ENCODE results near the gene SPSB1. TPM values are rescaled to one million over a fixed set of nuclear protein-coding genes. Genes with fewer than 3 reads are reported as not detected.

SPSB1 gene
- polyA plus RNA-seq, 1 experiment = 20.3 TPM

DNA sequence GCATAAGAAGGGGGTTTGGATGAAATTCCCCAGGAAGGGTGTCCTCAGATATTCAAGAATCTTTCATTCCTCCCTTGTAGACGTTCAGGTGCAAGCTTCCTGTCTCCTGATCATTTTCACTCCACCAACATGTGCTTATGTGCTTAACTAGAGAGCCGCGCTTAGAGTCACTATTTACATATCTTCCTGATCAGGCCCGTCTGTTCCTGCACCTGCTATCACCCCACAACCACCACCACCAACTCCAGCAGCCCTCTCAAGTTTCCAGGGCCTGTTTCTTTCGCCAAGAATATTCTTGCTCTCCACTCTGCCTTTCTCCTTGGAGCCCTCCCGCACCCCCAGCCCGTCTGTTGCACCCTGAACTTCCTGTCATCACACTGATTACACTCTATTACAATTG lies 113.4 kb downstream of the SPSB1 start:
- ChIA-PET POLR2A (interaction anchor here (0.5 kb wide), 1 partner anchor 10 kb away, joined by 4 read pairs; no protein-coding TSS in a partner anchor), CTCF (no interaction called here)
- H3K27ac ChIP-seq (ENCODE audit: low read depth, low read length) = no peak overlapping the region
- H3K9me3 ChIP-seq (ENCODE audit: control insufficient read depth, insufficient read depth, low read length) = peaks cover 10% of the 10 kb centered on the region
- TF ChIP-seq, protein P1, sequence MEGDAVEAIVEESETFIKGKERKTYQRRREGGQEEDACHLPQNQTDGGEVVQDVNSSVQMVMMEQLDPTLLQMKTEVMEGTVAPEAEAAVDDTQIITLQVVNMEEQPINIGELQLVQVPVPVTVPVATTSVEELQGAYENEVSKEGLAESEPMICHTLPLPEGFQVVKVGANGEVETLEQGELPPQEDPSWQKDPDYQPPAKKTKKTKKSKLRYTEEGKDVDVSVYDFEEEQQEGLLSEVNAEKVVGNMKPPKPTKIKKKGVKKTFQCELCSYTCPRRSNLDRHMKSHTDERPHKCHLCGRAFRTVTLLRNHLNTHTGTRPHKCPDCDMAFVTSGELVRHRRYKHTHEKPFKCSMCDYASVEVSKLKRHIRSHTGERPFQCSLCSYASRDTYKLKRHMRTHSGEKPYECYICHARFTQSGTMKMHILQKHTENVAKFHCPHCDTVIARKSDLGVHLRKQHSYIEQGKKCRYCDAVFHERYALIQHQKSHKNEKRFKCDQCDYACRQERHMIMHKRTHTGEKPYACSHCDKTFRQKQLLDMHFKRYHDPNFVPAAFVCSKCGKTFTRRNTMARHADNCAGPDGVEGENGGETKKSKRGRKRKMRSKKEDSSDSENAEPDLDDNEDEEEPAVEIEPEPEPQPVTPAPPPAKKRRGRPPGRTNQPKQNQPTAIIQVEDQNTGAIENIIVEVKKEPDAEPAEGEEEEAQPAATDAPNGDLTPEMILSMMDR (IDR thresholded peaks at IDR 0.05; ENCODE audit: low read depth, low read length) = no peak
- no peak for DNase-seq (ENCODE audit: low read depth, low spot score)
- no peaks in the 10 kb centered on the region for H3K27me3 ChIP-seq (ENCODE audit: control insufficient read depth, insufficient read depth, low read length)
- no peak overlapping the region for H3K4me3 ChIP-seq (ENCODE audit: low read depth, low read length)

DNA sequence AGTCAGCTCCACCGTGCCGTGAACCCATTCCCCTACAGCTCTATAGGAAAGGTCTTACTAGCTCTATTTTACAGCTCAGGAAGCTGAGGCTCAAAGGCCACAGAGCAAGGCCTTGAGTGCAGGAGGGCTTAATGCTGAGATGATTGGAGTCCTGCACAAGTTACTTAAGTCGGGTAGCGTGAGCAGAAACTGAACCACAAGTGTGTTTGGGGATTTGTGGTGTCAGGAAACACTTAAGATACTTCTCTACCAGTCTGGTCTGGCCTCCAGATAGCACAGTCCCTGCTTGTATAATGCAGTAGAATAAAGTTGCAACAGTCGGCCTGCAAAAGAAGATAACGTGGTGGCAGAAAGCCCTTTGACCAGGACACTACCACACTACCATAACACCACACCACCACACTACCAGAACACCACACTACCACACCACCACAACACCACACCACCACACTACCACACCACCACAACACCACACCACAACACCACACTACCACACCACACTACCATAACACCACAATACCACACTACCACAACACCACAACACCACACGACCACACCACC lies 118.1 kb downstream of the SPSB1 start:
- no peak for DNase-seq (ENCODE audit: low read depth, low spot score)
- H3K27ac ChIP-seq (ENCODE audit: low read depth, low read length) = no peak overlapping the region
- no peaks in the 10 kb centered on the region for H3K9me3 ChIP-seq (ENCODE audit: control insufficient read depth, insufficient read depth, low read length)
- H3K4me3 ChIP-seq (ENCODE audit: low read depth, low read length) = no peak overlapping the region
- H3K27me3 ChIP-seq (ENCODE audit: control insufficient read depth, insufficient read depth, low read length) = no peaks in the 10 kb centered on the region
- TF ChIP-seq, protein P1 (IDR thresholded peaks at IDR 0.05; ENCODE audit: low read depth, low read length) = no peak
- ChIA-PET POLR2A (no interaction called here), CTCF (interaction anchor here (0.6 kb wide), 1 partner anchor 58 kb away, joined by 4 read pairs; no protein-coding TSS in a partner anchor)

DNA sequence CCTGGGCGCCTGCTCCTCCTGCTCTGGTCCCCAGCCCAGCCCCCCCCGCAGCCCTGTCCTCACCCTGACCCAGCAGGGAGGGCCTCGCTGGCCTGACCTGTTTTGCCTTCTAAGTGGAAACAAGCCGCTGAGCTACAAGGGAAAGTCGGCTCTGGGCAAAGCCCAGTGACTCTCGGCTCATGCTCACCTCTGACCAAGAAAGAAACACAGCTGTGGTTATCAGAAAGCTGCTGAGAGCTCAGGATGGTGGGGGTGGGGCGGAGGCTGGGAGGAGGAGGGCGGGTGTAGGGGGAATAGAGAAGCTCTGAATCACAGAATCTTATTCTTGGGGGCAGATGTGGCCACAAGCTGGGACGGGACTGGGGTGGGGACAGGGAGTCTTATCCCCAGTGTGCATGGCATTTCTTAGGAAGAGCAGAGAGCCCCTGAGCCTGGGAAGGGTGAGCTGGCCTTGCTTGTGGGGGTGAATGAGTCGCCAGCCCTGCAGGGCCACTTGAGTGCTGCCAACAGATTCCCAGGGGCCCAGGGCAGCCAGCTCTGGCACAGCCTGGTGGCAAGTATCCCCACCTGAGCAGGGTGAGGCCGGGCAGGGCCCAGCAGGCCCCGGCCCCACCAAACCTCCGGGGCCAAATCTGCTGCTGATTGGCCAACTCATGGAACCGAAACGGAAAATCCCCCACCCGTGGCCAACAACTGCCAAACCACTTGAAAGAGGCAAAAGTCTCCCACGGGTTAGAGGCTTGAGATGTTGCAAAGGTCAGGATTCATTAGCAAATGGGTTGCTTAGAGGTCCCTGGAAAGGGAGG lies 120.6 kb downstream of the SPSB1 start:
- Histone ChIP-seq H3K27me3 (ENCODE audit: control insufficient read depth, insufficient read depth, low read length) (no peaks in the 10 kb centered on the region), H3K27ac (ENCODE audit: low read depth, low read length) (peak overlapping the region; percentile 98), H3K4me3 (ENCODE audit: low read depth, low read length) (no peak overlapping the region), H3K9me3 (ENCODE audit: control insufficient read depth, insufficient read depth, low read length) (no peaks in the 10 kb centered on the region)
- DNase-seq (ENCODE audit: low read depth, low spot score) = peak; percentile 78
- CTCF ChIA-PET = interaction anchor here (0.6 to 1.0 kb wide), 4 partner anchors 17 to 78 kb away, joined by 3 to 4 read pairs (median 4); no protein-coding TSS in a partner anchor
- TF ChIP-seq, protein P1 (IDR thresholded peaks at IDR 0.05; ENCODE audit: low read depth, low read length) = no peak
- POLR2A ChIA-PET = interaction anchor here (0.5 to 1.9 kb wide), 7 partner anchors 14 to 92 kb away, joined by 3 to 8 read pairs (median 4); no protein-coding TSS in a partner anchor

DNA sequence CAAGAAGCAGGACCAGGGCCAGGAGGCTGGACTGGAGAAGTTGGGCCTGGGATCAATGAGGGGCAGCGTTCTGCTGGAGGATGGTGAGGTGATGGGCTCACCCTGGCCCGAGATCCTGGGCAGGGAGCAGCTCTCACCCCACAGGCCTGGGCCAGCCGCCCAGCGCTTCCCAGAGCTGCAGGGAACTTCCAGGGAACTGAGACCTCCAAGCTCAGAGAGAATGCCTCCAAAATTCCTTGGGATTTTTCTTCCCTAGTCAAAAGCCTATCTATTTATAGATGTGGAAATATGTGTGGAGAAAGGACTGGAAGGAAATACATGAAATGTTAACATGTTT lies 121.2 kb downstream of the SPSB1 start:
- TF ChIP-seq, protein P1 (IDR thresholded peaks at IDR 0.05; ENCODE audit: low read depth, low read length) = no peak
- no peak for DNase-seq (ENCODE audit: low read depth, low spot score)
- Histone ChIP-seq H3K27ac (ENCODE audit: low read depth, low read length) (peak overlapping the region; percentile 98), H3K27me3 (ENCODE audit: control insufficient read depth, insufficient read depth, low read length) (no peaks in the 10 kb centered on the region), H3K9me3 (ENCODE audit: control insufficient read depth, insufficient read depth, low read length) (no peaks in the 10 kb centered on the region), H3K4me3 (ENCODE audit: low read depth, low read length) (no peak overlapping the region)
- POLR2A ChIA-PET = interaction anchor here (0.5 to 1.9 kb wide), 4 partner anchors 14 to 93 kb away, joined by 4 to 8 read pairs (median 4); no protein-coding TSS in a partner anchor
- CTCF ChIA-PET = interaction anchor here (0.9 to 1.0 kb wide), 2 partner anchors 44 to 77 kb away, joined by 3 to 4 read pairs; no protein-coding TSS in a partner anchor

DNA sequence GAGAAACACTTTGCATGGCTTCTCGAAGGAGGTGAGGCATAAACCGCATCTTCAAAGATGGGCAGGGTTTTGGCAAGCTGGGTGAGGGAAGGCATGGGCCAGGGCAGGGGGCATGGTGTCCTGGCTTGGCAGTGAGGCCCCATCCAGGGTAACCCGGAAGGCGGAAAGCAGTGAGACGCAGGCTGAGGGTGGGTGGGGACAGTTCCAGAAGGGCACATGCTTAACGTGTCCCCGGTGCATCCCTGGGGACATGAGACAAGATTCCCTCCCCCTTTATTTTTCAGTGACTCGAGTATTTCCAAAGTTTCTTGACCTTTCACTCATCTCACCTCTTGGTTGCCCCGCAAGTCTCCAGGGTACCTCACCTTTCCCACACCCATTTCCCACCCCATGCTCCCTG lies 123.8 kb downstream of the SPSB1 start:
- no peaks in the 10 kb centered on the region for H3K27me3 ChIP-seq (ENCODE audit: control insufficient read depth, insufficient read depth, low read length)
- H3K4me3 ChIP-seq (ENCODE audit: low read depth, low read length) = no peak overlapping the region
- ChIA-PET CTCF (no interaction called here), POLR2A (no interaction called here)
- no peak for DNase-seq (ENCODE audit: low read depth, low spot score)
- H3K27ac ChIP-seq (ENCODE audit: low read depth, low read length) = no peak overlapping the region
- no peaks in the 10 kb centered on the region for H3K9me3 ChIP-seq (ENCODE audit: control insufficient read depth, insufficient read depth, low read length)
- TF ChIP-seq, protein P1 (IDR thresholded peaks at IDR 0.05; ENCODE audit: low read depth, low read length) = no peak

Measured in AG04450 (cell line).